Stimulated activated naive CD4-positive, alpha-beta T cell (primary cell): ENCODE results near the gene RAB21.
"Not testable (repeated sequence)": the region's sequence is repeated elsewhere in the genome, so short reads cannot be mapped to it uniquely, and the experiment has no call there.

Experiments used
- DNase-seq, 6 experiments: peaks; one replicate each; lab custom pipeline; 2025; lab: John Stamatoyannopoulos, UW

Gene RAB21

GRCh38 chr12:71752891-71753290 lies 1.8 kb upstream of the RAB21 start:
- DNase-seq, result no peak

GRCh38 chr12:71755146-71755892 lies 656 bp downstream of the RAB21 start:
- DNase-seq, result peak; percentile 61 to 74 (median 70)

DNA sequence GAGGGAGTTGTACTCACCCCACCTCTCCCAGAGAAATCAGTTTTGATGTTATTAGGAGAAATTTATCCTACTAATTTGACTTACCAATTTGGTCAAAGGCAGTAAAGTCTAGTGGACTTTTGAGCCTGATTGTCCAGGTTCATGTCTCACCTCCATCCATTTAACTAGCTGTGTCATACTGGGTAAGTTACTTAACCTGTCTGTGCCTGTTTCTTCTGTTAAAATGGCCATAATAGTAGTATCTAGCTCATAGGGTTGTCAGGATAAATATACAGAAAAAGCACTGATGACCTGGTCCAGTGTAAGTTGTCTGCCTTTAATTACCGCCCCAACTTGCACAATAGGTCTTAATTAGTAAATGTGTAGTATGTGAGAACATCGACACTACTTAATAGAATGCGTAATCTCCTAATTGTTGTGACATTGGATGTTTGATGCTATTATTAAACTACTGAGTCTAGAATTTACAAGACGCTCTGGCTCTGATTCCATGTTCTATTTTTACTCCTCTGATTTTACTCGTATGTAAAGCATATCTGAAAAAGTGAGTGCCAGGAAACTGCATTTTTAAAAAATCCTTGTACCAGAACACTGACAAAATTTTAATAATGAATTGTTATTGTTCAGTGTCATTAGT lies 1.5 kb downstream of the RAB21 start:
- DNase-seq, result no peak

GRCh38 chr12:71759941-71760340 lies 5.3 kb downstream of the RAB21 start:
- DNase-seq, result no peak

GRCh38 chr12:71760471-71760870 lies 5.8 kb downstream of the RAB21 start:
- no peak for DNase-seq

DNA sequence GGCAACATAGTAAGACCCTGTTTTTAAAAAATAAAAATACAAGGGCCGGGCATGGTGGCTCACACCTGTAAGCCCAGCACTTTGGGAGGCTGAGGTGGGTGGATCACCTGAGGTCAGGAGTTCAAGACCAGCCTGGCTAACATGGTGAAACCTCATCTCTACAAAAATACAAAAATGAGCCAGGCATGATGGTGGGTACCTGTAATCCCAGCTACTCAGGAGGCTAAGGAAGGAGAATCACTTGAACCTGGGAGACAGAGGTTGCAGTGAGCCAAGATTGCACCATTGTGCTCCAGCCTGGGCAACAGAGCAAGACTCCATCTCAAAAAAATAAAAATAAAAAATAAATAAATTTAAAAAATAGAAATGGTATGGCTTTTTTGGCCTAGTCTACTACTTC lies 6.7 kb downstream of the RAB21 start:
- DNase-seq, result not testable (repeated sequence)

DNA sequence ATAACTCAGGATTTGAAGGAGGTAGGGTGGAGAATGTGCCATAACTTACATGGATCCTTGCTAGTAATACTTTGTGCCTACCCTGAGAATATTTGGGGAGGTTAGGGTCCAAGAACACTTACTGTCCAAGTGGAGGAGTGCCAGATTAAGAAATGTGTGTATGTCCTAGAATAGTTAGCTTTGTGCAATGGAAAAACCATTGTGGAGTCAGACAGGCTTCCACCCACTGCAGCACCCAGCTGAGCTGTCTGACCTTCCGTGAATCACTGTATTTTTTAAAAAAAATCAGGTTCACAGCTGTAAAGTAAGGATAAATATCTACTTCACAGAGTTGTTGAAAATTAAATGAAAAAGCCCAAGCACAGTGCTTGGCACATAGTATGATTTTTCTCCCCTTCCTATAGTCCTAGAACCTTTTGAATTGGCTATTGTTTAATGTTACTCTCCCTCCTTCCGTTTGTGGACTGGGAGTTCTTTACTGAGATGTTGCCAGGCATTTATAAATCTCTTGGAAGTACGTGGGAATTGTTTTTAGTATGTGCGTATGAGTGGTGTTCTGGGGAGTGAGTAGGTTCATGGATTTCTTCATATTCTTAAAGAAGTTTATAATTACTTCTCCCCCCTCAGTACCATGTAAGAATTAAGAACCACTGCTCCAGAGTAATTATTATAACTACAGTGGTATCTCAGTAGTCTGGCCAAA lies 9.2 kb downstream of the RAB21 start:
- no peak for DNase-seq

DNA sequence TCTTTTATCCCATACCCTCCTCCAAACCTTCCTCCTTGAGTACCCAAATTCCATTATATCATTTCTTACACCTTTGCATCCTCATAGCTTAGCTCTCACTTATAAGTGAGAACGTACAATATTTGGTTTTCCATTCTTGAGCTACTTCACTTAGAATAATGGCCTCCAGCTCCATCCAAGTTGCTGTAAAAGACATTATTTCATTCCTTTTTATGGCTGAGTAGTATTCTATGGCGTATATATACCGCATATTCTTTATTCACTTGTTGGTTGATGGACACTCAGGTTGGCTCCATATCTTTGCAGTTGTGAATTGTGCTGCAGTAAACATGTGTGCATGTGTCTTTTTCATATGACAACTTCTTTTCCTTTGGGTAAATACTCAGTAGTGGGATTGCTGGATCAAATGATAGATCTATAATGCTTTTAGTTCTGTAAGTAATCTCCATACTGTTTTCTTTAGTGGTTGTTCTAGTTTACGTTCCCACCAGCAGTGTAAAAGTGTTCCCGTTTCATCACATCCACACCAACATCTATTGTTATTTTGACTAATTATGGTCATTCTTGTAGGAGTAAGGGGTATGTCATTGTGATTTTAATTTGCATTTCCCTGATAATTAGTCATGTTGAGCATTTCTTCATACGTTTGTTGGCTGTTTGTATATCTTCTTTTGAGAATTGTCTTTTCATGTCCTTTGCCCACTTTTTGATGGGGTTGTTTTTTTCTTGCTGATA lies 10.1 kb downstream of the RAB21 start:
- no peak for DNase-seq

- no peak for DNase-seq
Measured at GRCh38 chr12:71766202-71766601, 11.5 kb downstream of the RAB21 start.

GRCh38 chr12:71767183-71767582 lies 12.5 kb downstream of the RAB21 start:
- DNase-seq, result no peak

DNA sequence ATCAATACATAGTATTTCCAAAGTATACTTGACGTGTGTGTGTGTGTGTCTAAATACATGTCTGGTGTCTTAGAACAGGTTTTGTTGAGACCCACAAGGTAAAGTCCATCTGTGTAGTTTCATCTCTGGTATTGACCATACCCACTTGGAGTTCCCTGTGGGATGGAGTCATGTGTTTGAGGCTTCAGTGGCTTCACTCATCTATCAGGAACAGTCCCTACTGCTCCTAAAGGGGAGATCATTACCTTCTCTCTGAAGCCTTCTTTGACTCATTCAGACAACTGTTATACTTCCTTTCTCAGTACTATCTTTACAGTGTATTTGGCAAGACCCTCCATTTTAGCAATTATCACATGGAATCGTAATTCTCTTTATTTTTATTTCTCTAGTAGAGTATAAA lies 14.2 kb downstream of the RAB21 start:
- no peak for DNase-seq

DNA sequence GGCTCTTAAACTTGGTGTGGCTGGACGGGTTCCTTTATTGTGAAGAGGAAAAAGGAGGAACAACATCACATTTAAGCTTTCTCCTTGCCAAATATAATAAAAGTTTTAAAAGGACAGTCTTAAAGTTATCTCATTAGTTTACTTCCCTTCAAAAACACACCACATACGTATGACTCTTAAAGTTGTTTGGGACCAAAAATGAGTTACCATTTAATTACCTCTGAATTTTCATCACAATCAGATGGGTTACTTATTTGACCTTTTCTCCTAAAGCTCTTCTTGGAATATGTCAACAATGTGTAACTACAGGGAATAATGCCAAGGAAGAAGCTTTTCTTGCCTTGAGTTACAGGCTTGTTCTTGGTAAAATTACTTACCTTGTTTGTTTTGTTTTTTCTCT lies 16.4 kb downstream of the RAB21 start:
- DNase-seq, result no peak

DNA sequence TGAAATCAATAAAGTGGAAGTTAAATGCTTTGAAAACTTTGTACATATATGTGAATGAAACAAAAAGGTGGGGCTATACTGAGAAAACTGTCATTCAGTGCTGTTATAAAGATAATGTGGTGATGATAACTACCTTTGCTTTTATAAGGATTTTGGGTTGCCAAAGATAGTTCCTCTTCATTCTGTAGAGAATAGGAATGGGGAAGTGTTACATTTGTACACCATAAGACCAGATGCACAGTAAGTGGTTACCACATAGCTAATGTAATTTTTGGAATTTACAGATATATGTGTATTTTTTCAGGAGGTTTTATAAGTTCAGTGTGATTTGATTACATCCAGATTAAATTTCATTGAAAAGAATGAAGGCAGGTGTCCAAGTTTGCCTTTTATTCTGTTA lies 18.1 kb downstream of the RAB21 start:
- DNase-seq, result no peak

DNA sequence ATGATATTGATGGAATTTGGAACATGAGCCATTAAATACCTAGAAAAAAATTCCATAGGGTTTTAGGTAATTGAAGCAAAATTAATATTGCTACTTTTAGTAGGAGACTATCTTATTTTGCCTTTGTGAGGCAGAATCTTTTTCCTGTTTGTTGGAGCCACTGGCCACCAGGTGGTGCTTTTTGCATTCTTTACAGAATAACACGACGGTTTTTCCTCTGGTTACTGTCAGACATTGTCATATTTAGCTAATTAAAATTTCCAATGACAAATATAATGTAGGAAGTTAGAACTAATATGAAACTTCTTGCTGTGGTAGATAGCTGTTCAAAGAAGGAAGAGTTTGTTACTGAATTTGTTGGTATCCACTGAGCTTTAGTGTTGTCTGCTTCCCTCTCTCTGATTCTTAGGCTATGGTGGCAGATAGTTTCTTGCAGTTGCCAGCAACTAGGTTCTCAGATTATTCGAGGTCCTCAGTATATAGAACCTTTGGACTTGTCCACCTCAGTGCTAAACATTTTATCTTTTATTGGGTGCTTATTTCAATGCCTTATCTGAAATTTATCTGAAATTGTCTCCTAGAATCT lies 25.7 kb downstream of the RAB21 start:
- DNase-seq, result peak in 4 of 6 experiments; percentile 10 to 57 (median 48)

DNA sequence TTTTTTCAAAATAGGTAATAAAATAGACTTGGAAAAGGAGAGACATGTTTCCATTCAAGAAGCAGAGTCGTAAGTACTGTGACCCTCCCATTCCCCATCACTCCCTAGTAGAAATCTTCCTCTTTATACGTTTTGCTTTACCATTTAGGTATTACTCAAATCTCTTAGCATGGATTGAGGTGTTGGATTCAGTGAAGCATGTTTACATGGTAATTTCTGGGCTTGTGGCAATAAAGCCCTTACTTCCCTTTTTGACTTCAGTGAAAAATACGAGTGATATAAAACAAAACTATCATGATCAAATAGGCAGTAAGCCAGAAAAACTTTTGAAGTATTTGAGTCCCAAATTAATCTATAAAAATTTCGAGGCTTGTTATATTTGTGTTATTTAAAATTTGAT lies 27.4 kb downstream of the RAB21 start:
- DNase-seq, result no peak

DNA sequence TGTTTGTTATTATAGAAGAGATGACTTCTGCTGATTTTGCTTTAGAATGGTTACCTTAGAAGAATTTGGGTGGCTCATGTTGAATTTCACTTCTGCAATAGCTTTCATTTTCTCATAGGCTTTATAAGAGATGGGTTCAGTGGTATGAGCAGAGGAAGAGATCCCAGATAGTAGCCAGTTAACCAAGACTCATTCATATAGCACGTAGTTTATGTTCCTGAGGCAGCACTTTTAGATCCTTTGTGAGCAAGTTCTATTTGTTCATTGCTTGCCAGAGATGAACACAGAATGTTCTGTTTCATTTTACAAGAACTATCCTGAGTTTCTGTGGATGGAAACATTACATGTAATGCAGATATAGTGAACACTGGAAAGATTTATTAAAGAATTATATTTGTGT lies 32.2 kb downstream of the RAB21 start:
- DNase-seq, result no peak

GRCh38 chr12:71787580-71787979 lies 32.9 kb downstream of the RAB21 start:
- DNase-seq, result no peak

DNA sequence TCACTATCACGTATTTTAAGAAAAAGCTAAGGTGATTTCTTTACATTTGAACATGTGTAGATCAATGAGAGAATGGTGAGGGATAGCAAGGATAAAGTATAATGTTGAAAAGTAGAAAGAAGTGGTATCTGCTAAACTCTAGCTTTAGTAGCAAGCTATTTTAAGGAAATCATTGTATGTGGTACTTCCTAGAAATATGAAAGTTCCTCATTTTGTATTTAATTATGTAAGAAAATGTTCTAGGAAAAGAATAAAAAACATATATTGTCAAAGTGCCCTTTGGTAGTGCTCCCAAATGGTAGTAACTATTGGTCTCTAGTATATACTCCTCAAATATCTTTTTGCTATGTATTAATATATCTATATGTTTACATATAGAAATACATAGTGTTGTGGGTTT lies 35.7 kb downstream of the RAB21 start:
- DNase-seq, result no peak

DNA sequence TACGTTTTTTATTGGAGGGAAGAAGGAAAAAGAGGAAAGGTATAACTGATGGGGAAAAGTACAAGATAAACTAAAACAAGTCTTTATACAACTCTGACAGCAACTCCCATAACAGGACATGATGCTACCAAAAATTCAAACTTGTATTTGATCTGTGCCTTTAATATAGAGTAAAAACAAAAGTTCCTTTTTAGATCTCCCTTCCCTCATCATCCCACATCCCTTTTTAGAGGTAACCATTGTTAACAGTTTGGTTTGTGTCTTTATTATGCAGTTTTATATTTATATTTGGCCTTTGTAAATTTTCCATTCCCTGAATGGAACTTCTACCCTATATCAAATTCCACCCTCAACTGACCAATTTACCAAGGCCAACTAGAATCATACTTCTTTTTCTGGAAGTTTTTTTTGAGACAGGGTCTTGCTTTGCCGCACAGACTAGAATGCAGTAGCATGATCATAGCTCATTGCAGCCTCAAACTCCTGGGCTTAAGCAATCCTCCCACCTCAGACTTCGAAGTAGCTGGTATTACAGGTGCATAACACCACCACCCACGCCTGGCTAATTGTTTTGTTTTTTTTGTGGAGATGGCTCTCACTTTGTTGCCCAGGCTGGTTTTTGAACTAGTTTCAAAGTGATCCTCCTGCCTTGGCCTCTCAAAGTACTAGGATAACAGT lies 36.9 kb downstream of the RAB21 start:
- no peak for DNase-seq

DNA sequence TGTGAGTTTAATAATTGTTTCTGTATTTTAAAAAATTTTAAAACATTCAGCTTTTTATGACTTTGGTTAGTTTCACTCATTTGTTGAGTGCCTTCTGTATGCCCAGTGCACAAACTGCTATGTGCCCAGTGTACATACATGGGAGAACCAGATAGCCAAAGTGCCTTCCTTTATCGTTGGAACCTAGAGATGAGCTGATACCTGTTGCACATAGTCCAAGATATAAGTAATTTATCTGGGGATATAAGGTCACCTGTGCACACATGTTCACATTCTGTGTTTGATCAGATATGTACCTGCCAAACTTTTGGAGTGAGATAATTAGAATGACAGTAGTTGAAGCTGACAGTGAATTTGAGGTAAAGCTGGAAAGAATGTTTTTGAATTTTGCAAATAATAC lies 37.9 kb downstream of the RAB21 start:
- DNase-seq, result no peak

GRCh38 chr12:71795901-71796300 lies 41.2 kb downstream of the RAB21 start:
- DNase-seq, result no peak

GRCh38 chr12:71797531-71797930 lies 42.9 kb downstream of the RAB21 start:
- no peak for DNase-seq
